GM23338 (cell line): ENCODE results near the gene JARID2.

Experiments
- CREB1 ChIP-seq: fragments of 250-450 bp; sonication (Bioruptor Pico); IDR thresholded peaks from 2 replicates; pipeline ENCODE4 v1.5.0; 2020; ENCODE audit warnings: low read depth, mild to moderate bottlenecking, moderate library complexity
- EZH2 ChIP-seq: fragments of 200-600 bp; sonication (generic); IDR thresholded peaks from one replicate; pipeline ENCODE4 v1.8.0; 2017; ENCODE audit warnings: antibody characterized with exemption, mild to moderate bottlenecking, low read depth; ENCODE audit not compliant: unreplicated experiment
- EZH2phosphoT487 ChIP-seq: fragments of 200-600 bp; sonication (generic); IDR thresholded peaks from one replicate; pipeline ENCODE4 v1.8.1; 2018; ENCODE audit warnings: antibody characterized with exemption; ENCODE audit not compliant: unreplicated experiment
- JUNB ChIP-seq: IDR thresholded peaks from one replicate; pipeline ENCODE4 v1.6.1; 2016; ENCODE audit warnings: antibody characterized with exemption; ENCODE audit not compliant: unreplicated experiment
- POLR2AphosphoS5 ChIP-seq: IDR thresholded peaks from 2 replicates; pipeline ENCODE4 v1.6.1; 2016; ENCODE audit warnings: antibody characterized with exemption, low read depth
- STAT1 ChIP-seq: IDR thresholded peaks from one replicate; pipeline ENCODE4 v1.6.1; 2016; ENCODE audit warnings: antibody characterized with exemption; ENCODE audit not compliant: unreplicated experiment
- ZNF114 ChIP-seq: fragments of 250-450 bp; sonication (Bioruptor Pico); IDR thresholded peaks from 2 replicates; pipeline ENCODE4 v1.5.0; 2020; ENCODE audit warnings: mild to moderate bottlenecking, moderate library complexity
- TF ChIP-seq, protein P1 (sequence below), 2 experiments: fragments of 200-600 bp in 1 of 2; sonication (generic) in 1 of 2; conservative IDR thresholded peaks; 2 replicates each; pipeline versions ENCODE4 v1.5.1 to v1.6.1; 2016 to 2017; ENCODE audit warnings: antibody characterized with exemption in 2 of 2, low read depth in 2 of 2, mild to moderate bottlenecking in 2 of 2, moderate library complexity in 1 of 2
- TF ChIP-seq, protein P2 (sequence below): IDR thresholded peaks from one replicate; pipeline ENCODE4 v1.6.1; 2018; ENCODE audit warnings: antibody characterized with exemption; ENCODE audit not compliant: unreplicated experiment
- TF ChIP-seq, protein P3 (sequence below): IDR thresholded peaks from 2 replicates; pipeline ENCODE4 v1.6.1; 2016; ENCODE audit warnings: antibody characterized with exemption

DNA sequence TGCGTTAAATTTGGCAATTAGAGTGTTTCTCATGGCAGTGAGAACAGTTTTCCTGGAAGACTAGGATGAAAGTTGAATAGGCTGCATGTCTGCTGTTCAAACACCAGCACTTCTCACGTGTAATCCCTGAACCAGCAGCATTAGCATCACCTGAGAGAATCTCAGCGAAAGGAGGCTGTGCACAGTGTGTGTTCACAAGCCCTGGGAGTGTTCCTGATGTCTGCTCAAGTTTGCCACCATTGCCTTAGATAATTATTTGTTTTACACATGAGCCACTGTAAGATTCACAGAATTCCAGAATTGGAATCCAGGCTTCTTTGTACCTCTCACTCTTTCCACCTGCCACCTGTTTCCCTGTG, 117.3 kb downstream of the JARID2 start:
- TF ChIP-seq EZH2 (no peak), STAT1 (no peak), EZH2phosphoT487 (no peak), POLR2AphosphoS5 (no peak), CREB1 (CRISPR knock-in tag) (no peak), ZNF114 (CRISPR knock-in tag) (no peak), JUNB (no peak)
- TF ChIP-seq, protein P1, sequence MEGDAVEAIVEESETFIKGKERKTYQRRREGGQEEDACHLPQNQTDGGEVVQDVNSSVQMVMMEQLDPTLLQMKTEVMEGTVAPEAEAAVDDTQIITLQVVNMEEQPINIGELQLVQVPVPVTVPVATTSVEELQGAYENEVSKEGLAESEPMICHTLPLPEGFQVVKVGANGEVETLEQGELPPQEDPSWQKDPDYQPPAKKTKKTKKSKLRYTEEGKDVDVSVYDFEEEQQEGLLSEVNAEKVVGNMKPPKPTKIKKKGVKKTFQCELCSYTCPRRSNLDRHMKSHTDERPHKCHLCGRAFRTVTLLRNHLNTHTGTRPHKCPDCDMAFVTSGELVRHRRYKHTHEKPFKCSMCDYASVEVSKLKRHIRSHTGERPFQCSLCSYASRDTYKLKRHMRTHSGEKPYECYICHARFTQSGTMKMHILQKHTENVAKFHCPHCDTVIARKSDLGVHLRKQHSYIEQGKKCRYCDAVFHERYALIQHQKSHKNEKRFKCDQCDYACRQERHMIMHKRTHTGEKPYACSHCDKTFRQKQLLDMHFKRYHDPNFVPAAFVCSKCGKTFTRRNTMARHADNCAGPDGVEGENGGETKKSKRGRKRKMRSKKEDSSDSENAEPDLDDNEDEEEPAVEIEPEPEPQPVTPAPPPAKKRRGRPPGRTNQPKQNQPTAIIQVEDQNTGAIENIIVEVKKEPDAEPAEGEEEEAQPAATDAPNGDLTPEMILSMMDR (conservative IDR thresholded peaks at IDR 0.05; ENCODE audit: low read depth in 2 of 2): no peak
- TF ChIP-seq, protein P2, sequence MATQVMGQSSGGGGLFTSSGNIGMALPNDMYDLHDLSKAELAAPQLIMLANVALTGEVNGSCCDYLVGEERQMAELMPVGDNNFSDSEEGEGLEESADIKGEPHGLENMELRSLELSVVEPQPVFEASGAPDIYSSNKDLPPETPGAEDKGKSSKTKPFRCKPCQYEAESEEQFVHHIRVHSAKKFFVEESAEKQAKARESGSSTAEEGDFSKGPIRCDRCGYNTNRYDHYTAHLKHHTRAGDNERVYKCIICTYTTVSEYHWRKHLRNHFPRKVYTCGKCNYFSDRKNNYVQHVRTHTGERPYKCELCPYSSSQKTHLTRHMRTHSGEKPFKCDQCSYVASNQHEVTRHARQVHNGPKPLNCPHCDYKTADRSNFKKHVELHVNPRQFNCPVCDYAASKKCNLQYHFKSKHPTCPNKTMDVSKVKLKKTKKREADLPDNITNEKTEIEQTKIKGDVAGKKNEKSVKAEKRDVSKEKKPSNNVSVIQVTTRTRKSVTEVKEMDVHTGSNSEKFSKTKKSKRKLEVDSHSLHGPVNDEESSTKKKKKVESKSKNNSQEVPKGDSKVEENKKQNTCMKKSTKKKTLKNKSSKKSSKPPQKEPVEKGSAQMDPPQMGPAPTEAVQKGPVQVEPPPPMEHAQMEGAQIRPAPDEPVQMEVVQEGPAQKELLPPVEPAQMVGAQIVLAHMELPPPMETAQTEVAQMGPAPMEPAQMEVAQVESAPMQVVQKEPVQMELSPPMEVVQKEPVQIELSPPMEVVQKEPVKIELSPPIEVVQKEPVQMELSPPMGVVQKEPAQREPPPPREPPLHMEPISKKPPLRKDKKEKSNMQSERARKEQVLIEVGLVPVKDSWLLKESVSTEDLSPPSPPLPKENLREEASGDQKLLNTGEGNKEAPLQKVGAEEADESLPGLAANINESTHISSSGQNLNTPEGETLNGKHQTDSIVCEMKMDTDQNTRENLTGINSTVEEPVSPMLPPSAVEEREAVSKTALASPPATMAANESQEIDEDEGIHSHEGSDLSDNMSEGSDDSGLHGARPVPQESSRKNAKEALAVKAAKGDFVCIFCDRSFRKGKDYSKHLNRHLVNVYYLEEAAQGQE: no peak
- TF ChIP-seq, protein P3, sequence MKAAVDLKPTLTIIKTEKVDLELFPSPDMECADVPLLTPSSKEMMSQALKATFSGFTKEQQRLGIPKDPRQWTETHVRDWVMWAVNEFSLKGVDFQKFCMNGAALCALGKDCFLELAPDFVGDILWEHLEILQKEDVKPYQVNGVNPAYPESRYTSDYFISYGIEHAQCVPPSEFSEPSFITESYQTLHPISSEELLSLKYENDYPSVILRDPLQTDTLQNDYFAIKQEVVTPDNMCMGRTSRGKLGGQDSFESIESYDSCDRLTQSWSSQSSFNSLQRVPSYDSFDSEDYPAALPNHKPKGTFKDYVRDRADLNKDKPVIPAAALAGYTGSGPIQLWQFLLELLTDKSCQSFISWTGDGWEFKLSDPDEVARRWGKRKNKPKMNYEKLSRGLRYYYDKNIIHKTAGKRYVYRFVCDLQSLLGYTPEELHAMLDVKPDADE: no peak
